Measurements from ENCODE around the gene NAGLU.

Gene NAGLU

DNA sequence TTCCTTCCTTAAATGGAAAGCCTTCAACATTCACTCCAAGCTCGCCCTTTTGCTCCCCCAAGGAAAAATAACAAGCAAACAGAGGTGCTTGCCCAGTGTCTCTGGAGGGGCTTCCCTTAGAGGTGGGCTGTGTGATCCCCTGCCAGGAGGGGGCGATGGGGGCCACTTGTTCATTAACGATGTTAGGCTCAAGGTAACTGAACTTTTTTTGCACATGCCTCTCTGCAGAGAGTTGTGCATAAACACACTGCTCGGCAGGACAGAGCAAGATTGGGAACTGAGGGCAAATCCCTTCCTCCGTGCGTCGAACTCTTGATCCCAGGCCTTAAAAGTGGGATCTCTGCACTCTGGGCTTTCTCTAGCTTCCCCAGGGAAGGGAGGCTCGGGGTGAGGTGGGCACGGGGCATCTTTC, 15.5 kb upstream of the NAGLU start:
- no peak overlapping the region for H3K4me3 ChIP-seq (ENCODE audit: low read length)
- no peak for DNase-seq (ENCODE audit: low read depth)
- TF ChIP-seq CTCF (IDR thresholded peaks at IDR 0.05; ENCODE audit: insufficient read depth, low read depth, low read length, missing control alignments) = peak; percentile 8

DNA sequence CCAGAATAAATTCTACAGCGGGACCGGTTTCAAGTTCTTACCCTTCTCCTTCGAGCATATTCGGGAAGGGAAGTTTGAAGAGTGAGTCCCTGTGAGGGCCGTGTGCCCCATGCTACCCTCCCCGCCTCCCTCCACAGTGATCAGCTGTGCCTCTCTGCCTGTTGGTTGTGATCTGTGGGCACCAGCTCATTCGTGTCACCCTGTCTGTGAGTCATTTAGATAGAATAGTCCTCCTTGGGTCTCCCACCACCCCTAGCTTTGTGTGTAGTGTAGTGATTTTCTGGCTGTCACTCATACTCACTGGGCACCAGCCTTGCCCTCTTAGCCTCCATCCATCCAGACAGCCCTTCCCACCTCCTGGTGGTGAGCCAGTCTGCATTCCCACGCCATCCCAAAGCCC, 15.0 kb upstream of the NAGLU start:
- TF ChIP-seq CTCF (IDR thresholded peaks at IDR 0.05; ENCODE audit: insufficient read depth, low read depth, low read length, missing control alignments) = no peak
- H3K4me3 ChIP-seq (ENCODE audit: low read length) = no peak overlapping the region
- DNase-seq (ENCODE audit: low read depth) = no peak

DNA sequence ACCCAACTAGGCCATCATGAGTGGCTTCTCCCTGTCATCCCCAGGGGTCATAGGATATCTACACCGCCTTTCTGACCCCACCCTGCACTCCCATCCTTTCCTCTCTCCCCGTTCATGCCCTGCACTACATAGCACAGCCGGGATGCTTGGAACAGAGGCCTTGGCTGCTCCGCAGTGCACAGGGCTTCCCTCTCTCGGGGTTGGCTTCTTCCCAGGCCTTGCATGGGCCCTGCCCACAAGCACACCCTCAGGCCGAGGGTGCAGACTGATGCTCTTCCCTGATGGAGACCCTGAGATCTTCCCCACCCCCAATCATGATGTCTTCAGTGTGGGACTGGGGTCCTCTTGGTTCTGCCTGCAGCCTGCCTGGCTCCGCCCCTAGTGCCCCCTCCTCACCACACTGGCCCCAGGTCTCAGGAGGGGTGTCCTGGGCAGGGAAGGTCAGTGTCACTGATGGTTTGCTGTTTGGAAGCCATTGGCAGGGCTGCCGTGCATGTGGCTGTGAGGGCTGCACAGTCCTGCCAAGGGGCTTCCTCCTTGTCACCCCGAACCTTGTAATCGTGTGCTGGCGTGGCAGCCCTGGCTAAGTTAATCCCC, 14.3 kb upstream of the NAGLU start:
- DNase-seq (ENCODE audit: low read depth) = no peak
- no peak overlapping the region for H3K4me3 ChIP-seq (ENCODE audit: low read length)
- no peak for TF ChIP-seq CTCF (IDR thresholded peaks at IDR 0.05; ENCODE audit: insufficient read depth, low read depth, low read length, missing control alignments)

GRCh38 chr17:42522263-42522790, 13.7 kb upstream of the NAGLU start:
- TF ChIP-seq CTCF (IDR thresholded peaks at IDR 0.05; ENCODE audit: insufficient read depth, low read depth, low read length, missing control alignments) = no peak
- H3K4me3 ChIP-seq (ENCODE audit: low read length) = no peak overlapping the region
- no peak for DNase-seq (ENCODE audit: low read depth)

DNA sequence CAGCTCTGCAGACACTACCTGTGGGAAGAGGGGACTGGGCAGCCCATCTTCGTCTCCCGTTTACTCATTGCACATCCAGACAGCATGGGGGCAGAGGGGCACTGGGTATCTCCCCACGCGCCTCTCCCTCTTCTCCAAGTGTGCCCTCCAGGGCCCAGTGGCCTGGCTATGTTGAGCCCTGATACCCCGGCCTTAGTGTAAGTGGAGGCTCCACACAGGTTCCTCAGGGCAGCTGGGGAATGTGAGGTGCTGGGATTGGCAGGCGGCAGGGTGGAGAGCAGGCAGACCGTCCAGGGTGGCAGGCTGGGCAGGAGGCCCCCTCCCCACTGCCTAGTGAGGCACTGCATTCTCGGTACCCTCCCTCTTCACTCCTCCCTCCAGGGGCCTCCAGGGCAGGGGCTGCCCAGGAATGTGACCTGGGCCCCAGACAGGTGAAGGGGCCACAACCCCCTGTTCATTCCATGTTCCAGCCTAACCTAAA, 13.2 kb upstream of the NAGLU start:
- TF ChIP-seq CTCF (IDR thresholded peaks at IDR 0.05; ENCODE audit: insufficient read depth, low read depth, low read length, missing control alignments) = no peak
- no peak overlapping the region for H3K4me3 ChIP-seq (ENCODE audit: low read length)
- DNase-seq (ENCODE audit: low read depth) = no peak

DNA sequence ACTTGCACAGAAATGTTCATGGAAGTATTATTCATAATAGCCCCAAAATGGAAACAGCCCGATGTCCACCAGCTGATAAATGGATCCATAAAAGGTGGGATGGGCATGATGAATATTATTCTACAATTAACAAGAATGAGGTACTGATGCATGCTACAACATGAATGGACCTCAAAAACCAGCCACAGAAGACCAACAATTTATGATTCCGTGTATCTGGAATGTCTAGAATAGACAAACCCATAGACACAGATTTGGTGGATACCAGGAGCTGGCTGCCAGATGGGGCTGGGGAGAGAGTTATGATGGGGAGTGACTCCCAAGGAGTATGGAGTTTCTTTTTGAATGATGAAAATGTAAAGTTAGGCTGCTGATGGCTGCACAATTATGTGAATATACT, 10.8 kb upstream of the NAGLU start:
- TF ChIP-seq CTCF (IDR thresholded peaks at IDR 0.05; ENCODE audit: insufficient read depth, low read depth, low read length, missing control alignments) = no peak
- peak; percentile 83 for DNase-seq (ENCODE audit: low read depth)
- no peak overlapping the region for H3K4me3 ChIP-seq (ENCODE audit: low read length)

DNA sequence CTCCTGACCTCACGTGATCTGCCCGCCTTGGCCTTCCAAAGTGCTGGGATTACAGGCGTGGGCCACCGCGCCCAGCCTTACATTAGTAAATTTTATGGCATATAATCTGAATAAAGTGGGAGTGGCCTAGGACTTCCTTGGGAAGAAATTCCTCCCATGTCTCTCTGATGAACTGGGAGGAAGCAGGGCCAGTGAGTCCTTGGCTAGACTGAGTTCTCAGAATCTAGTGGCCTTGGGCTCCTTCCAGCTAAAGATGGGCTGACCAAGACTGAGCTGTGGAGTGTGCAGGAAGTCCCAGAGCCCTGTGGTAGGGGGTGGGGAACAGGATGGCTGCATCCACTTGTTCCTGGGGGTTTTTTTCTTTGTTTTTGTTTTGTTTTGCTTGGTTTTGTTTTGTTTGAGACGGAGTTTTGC, 10.0 kb upstream of the NAGLU start:
- no peak for TF ChIP-seq CTCF (IDR thresholded peaks at IDR 0.05; ENCODE audit: insufficient read depth, low read depth, low read length, missing control alignments)
- H3K4me3 ChIP-seq (ENCODE audit: low read length) = no peak overlapping the region
- DNase-seq (ENCODE audit: low read depth) = no peak

Measured in epithelial cell of esophagus (primary cell).